A673 (cell line): ENCODE data around the gene NAA40. TPM values are rescaled to one million over a fixed set of nuclear protein-coding genes. Genes with fewer than 3 reads are reported as not detected.

Experiments
- BruUV-seq: library from RNA; stranded (reverse); fragments of 400-500 nt; replicated peaks from 2 replicates; lab custom pipeline; 2021; lab: Mats Ljungman, UMichigan
- CTCF ChIA-PET: fragments of 300-600 bp; sonication (Branson Sonifier 250); formaldehyde crosslinking; loops from one replicate; lab custom pipeline; 2022; ENCODE audit warnings: antibody characterized with exemption; lab: Charles Lee
- POLR2A ChIA-PET: fragments of 300-600 bp; sonication (Branson Sonifier 250); formaldehyde crosslinking; loops from one replicate; lab custom pipeline; 2022; ENCODE audit warnings: antibody characterized with exemption; ENCODE audit not compliant: low non-redundant PET; lab: Charles Lee
- DNase-seq: peaks from one replicate; pipeline ENCODE4 v3.0.0-alpha.2; 2015; ENCODE audit warnings: low spot score
- H3K27ac ChIP-seq: fragments of 200-600 bp; sonication (generic); 2 replicates; pipeline ENCODE4 v1.5.1; 2016; ENCODE audit warnings: mixed run types, low read depth, mild to moderate bottlenecking, mixed read lengths, antibody characterized with exemption, low read length; ENCODE audit not compliant: poor library complexity, severe bottlenecking
- H3K27me3 ChIP-seq: fragments of 200-600 bp; sonication (generic); replicated peaks from 2 replicates; pipeline ENCODE4 v1.6.1; 2017; ENCODE audit warnings: mixed run types, low read depth, mild to moderate bottlenecking, mixed read lengths, antibody characterized with exemption, low read length; ENCODE audit not compliant: insufficient read depth, poor library complexity
- H3K36me3 ChIP-seq: fragments of 200-600 bp; sonication (generic); 2 replicates; pipeline ENCODE4 v1.6.1; 2016; ENCODE audit warnings: mixed run types, mild to moderate bottlenecking, mixed read lengths, antibody characterized with exemption, low read length; ENCODE audit not compliant: insufficient read depth, poor library complexity, severe bottlenecking
- H3K4me1 ChIP-seq: fragments of 200-600 bp; sonication (generic); 2 replicates; pipeline ENCODE4 v1.6.1; 2017; ENCODE audit warnings: mixed run types, mild to moderate bottlenecking, mixed read lengths, antibody characterized with exemption, low read length; ENCODE audit not compliant: insufficient read depth, poor library complexity, severe bottlenecking
- H3K4me3 ChIP-seq: fragments of 200-600 bp; sonication (generic); 2 replicates; pipeline ENCODE4 v1.5.1; 2016; ENCODE audit warnings: low read depth, mixed run types, mild to moderate bottlenecking, mixed read lengths, low read length; ENCODE audit not compliant: poor library complexity, severe bottlenecking
- H3K9me3 ChIP-seq: fragments of 200-600 bp; sonication (generic); 2 replicates; pipeline ENCODE4 v1.6.1; 2016; ENCODE audit warnings: mixed run types, low read depth, mild to moderate bottlenecking, mixed read lengths, antibody characterized with exemption, low read length; ENCODE audit not compliant: poor library complexity, severe bottlenecking
- EZH2 ChIP-seq: fragments of 200-600 bp; sonication (generic); IDR thresholded peaks from 2 replicates; pipeline ENCODE4 v1.6.1; 2017; ENCODE audit warnings: borderline replicate concordance, low read depth, mild to moderate bottlenecking, mixed read lengths, antibody characterized with exemption, low read length; ENCODE audit not compliant: poor library complexity, severe bottlenecking
- intact Hi-C: fragments of 100-400 bp; cut with micrococcal nuclease; formaldehyde crosslinking; loops from one replicate; pipeline ENCODE4 v1.10.0; 2022; ENCODE audit not compliant: unreplicated experiment
- total RNA-seq: library from RNA; stranded (reverse); gene quantifications from 2 replicates; pipeline ENCODE4 v1.2.3, GENCODE V29; 2021
- TF ChIP-seq, protein P1 (sequence below): fragments of 300-800, 200-600 bp; sonication (generic); conservative IDR thresholded peaks from 2 replicates; pipeline ENCODE4 v1.5.1; 2017; ENCODE audit warnings: low read depth, mild to moderate bottlenecking, antibody characterized with exemption, low read length, moderate library complexity, mixed read lengths

NAA40 gene
- total RNA-seq, 1 experiment from 2014 or later: 44.8 TPM

DNA sequence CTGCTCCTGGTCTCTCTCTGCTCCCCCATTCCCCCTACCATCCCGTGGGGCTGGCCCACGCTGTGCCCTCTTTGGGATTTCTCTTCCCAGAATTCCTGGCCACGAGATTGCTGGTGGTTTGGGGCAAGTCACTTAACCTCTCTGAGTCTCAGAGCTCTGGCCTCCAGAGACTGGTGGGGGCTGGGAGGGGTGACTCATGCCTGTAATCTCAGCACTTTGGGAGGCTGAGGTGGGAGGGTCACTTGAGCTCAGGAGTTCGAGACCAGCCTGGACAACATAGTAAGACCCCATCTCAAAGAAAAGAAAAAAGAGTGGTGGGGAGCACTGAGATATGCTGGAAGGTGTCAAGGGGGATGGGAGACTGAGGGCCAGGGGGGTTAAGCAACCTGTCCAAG, 65.8 kb downstream of the NAA40 start:
- Histone ChIP-seq H3K4me1 (peaks cover 56% of the 10 kb centered on the region), H3K4me3 (no peak overlapping the region), H3K27ac (no peak overlapping the region), H3K36me3 (no peaks in the 10 kb centered on the region), H3K27me3 (no peaks in the 10 kb centered on the region), H3K9me3 (no peaks in the 10 kb centered on the region)
- POLR2A ChIA-PET: interaction anchor here (0.6 kb wide), 1 partner anchor 91 kb away, joined by 3 read pairs; no protein-coding TSS in a partner anchor
- TF ChIP-seq EZH2: no peak
- TF ChIP-seq, protein P1, sequence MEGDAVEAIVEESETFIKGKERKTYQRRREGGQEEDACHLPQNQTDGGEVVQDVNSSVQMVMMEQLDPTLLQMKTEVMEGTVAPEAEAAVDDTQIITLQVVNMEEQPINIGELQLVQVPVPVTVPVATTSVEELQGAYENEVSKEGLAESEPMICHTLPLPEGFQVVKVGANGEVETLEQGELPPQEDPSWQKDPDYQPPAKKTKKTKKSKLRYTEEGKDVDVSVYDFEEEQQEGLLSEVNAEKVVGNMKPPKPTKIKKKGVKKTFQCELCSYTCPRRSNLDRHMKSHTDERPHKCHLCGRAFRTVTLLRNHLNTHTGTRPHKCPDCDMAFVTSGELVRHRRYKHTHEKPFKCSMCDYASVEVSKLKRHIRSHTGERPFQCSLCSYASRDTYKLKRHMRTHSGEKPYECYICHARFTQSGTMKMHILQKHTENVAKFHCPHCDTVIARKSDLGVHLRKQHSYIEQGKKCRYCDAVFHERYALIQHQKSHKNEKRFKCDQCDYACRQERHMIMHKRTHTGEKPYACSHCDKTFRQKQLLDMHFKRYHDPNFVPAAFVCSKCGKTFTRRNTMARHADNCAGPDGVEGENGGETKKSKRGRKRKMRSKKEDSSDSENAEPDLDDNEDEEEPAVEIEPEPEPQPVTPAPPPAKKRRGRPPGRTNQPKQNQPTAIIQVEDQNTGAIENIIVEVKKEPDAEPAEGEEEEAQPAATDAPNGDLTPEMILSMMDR: no peak
- peak; percentile 50 for DNase-seq
- intact Hi-C loops: no loop called here
- CTCF ChIA-PET: no interaction called here
- BruUV-seq: no TSS peak

DNA sequence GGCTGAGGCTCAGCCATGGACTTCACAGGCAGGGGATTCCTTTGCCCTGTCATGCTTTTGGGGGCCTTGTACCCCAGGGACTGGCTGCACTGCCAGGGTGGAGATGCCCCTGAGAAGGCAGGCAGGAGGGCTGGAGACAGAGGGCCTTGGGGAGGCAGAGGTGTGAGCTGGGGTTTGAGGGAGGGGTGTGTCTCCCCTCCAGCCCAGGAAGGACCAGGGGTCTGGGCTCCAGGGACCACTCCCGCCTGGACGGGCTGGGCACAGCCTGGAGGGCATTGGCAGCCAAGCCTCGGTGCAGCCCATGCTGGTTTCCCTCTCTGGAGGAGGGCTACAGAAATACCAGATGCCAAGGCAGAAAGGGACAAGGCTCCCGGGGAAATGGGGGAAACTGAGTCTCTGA, 66.9 kb downstream of the NAA40 start:
- CTCF ChIA-PET: interaction anchor here (1.4 kb wide), 1 partner anchor 144 kb away, joined by 5 read pairs; no protein-coding TSS in a partner anchor
- no peak for TF ChIP-seq EZH2
- TF ChIP-seq, protein P1: no peak
- Histone ChIP-seq H3K36me3 (no peaks in the 10 kb centered on the region), H3K27ac (no peak overlapping the region), H3K9me3 (no peaks in the 10 kb centered on the region), H3K4me1 (peaks cover 45% of the 10 kb centered on the region), H3K4me3 (no peak overlapping the region), H3K27me3 (no peaks in the 10 kb centered on the region)
- BruUV-seq: no TSS peak
- POLR2A ChIA-PET: no interaction called here
- no peak for DNase-seq
- intact Hi-C loops: no loop called here

DNA sequence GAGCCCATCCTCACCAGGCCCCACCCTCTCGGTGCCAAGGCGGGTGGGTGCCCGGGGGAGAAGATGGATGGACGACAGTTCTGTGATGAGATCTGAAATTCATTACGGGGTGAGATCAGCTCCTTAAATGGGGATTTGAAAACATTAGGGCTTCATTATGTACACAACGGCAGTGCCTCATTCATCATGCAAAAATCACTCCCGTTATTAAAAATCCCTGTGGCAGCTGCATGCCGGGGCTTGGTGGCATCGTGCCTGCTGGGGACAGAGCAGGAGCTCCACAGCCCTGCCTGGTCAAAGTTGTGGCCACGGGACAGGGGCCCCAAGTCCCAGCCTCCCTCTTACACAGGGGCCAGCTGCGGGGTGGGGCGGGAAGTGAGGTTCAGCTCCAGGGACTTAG, 67.6 kb downstream of the NAA40 start:
- intact Hi-C loops: no loop called here
- no peak for DNase-seq
- Histone ChIP-seq H3K9me3 (no peaks in the 10 kb centered on the region), H3K27me3 (no peaks in the 10 kb centered on the region), H3K4me1 (peaks cover 38% of the 10 kb centered on the region), H3K36me3 (no peaks in the 10 kb centered on the region), H3K4me3 (no peak overlapping the region), H3K27ac (no peak overlapping the region)
- no TSS peak for BruUV-seq
- ChIA-PET POLR2A (no interaction called here), CTCF (interaction anchor here (1.4 kb wide), 1 partner anchor 143 kb away, joined by 5 read pairs; no protein-coding TSS in a partner anchor)
- no peak for TF ChIP-seq EZH2
- TF ChIP-seq, protein P1: no peak

Other genes with a start within 250 kb of the NAA40 start
- 32.4 and 36.1 TPM in 2 replicates for gene ZFTA, start 170.2 kb upstream of the NAA40 start, total RNA-seq
- gene SPINDOC, start 125.5 kb upstream of the NAA40 start, total RNA-seq: 91.1 and 94.5 TPM in 2 replicates
- 54.9 and 61.7 TPM in 2 replicates for gene MARK2, start 99.9 kb upstream of the NAA40 start, total RNA-seq
- 3.9 and 7.6 TPM in 2 replicates for gene RCOR2, start 21.8 kb upstream of the NAA40 start, total RNA-seq
- 615 and 652 TPM in 2 replicates for gene COX8A, start 35.6 kb downstream of the NAA40 start, total RNA-seq
- 136 and 140 TPM in 2 replicates for gene OTUB1, start 47.4 kb downstream of the NAA40 start, total RNA-seq
- gene FLRT1, start 96.9 kb downstream of the NAA40 start, total RNA-seq: 0.45 and 1.9 TPM in 2 replicates
- gene MACROD1, start 227.1 kb downstream of the NAA40 start, total RNA-seq: 28.7 and 32.6 TPM in 2 replicates
- gene STIP1, start 247.2 kb downstream of the NAA40 start, total RNA-seq: 565 and 577 TPM in 2 replicates